NCI-H1092 (cell line): ENCODE measurements around the gene LSM2.

Experiments used
- DNase-seq: peaks from one replicate; lab custom pipeline; 2025; lab: John Stamatoyannopoulos, UW

LSM2 gene

DNA sequence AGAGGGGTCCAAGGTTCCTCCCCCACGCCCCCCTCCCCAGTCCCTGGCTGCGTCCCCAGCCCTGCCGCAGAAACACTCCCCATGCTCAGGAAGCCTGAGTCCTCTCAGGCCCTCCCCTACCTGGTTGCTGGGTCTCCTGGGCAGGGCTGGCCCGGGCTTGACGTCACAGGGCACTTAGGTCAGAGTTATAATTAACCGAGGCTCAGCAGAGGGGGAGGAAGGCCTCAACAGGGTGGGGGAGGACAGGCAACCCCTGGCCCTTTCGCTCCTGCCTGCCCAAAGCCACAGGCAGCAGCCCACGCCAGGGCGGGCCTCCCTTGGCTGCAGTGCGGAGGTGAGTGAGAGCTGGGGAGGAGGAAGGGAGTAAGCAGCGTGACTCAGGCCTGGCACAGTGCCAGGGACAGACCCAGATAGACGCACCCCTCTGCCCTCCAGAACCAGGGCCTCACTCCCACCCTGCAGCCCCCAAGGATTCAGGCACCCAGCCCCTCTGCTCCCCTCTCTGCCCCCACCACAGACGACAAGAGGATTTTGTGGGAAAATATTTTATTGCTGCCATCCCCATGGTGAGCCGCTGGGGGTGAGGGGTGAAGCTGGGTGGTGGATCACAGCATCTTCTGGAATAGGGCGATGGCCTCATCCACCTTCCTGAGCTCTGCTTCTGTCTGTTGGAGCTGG, 29.6 kb downstream of the LSM2 start, which contains the start of gene VWA7:
Gene VWA7 (minus strand): TSS at position 340 of the 678 bp plus-strand sequence. CDS start 549 bp downstream, outside the sequence.
- peak; percentile 9 for DNase-seq

DNA sequence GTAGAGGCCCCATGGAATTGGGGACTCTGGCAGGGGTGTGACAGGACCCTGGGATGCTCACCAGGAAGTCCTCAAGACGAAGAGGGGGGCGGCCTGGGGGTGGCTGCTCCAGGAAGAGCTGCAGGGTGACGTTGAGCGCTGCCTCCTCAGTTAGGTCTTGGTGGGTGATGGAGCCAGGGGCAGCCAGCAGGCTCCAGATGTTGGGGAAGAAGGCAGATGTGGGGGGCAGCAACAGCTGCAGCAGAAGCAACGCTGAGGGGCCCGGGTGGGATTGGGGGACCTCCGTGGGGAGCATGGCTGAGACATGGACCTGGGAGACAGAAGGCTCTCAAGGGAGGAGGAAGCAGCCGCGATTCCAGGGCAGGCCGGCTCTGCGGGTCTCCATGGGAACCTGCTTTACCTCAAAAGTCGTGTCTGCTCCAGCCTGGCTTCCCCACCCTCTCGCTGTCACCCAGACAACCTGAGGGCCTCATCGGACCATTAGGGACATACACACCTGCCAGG, 30.2 kb downstream of the LSM2 start:
- no peak for DNase-seq

DNA sequence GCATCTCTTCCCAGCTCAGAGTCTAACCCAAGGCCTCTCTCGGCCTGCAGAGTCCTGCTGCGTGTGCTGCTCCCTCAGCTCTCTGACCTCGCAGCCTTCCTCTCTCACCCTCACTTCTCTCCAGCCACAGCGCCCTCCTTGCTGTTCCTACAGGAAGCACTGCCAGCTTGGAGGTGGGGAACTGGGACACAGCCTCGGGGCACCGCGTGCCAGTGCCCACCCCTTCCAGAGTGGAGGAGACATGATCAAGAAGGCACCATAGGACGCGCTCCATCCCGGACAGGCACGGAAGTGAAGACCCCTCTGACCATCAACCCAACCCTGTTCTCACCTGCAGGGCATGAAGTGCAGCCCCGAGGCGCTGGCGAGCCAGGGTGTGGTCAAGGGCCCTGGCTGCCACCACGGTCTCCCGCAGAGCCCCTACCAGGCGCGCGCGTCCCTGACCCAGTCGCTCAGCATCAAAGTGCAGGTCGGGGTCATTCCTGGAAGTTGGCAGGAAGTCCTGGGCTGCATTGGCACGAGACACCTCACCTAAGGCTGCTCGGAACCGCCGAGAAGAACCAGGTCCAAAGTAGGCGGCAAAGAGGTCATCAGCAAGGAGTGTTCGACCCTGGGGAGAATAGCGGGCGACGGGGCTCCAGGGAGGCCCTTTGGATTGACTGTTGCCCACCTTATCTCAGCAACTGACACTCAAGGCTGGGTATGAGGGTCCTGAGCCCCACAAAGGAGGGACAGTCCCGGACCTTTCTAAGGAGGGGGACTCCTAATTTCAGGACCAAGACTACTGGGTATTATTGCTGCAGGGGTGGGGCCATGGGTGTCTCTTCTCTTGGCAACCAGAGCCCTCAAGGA, 30.9 kb downstream of the LSM2 start:
- DNase-seq, result no peak

DNA sequence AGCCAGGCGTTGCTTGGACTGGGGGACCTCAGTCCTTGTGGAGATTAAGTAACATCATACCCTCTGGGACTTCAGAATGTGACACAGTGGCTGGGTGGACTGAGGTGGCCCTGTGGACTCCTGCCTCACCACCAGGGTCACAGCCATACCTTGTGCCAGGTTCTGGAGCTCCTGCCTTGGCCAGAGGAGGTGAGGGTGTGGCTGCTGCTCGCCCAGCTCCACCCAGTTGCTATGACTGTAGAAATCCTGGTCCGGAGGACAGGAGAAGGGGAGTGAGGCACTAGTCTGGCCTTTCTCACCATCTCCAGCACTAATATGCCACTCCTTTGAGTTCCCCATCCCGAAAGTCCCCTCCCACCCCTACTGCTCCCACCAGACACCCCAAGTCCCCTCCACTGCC, 31.6 kb downstream of the LSM2 start:
- no peak for DNase-seq

DNA sequence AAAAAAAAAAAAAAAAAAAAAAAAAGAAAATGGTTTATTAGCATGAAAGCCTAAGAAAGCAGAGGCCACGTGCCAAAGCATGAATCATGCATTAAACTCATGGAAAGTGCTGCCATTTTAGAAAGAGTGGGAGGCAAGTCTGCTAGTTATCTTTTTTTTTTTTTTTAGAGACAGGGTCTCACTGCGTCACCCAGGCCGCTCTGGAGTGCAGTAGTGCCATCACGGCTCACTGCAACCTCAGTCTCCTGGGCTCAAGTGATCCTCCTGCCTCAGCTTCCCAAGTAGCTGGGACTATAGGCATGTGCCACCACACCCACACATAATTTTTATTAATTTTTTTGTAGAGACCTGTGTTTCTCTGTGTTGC, 34.8 kb downstream of the LSM2 start:
- no peak for DNase-seq

DNA sequence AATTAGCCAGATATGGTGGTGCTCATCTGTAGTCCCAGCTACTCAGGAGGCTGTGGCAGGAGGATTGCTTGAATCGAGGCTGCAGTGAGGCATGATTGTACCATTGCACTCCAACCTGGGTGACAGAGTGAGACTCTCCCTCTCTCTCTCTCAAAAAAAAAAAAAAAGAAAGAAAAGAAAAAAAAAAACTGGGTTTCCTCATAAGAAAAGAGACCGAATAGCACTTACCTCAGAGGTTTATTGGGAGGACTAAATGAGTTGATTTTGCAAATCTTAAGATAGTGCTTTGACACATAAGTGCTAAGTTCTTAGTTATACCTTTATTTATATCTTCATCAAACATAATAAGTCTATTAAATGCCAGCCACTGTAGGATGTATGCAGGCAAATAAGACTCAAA, 35.9 kb downstream of the LSM2 start:
- DNase-seq, result no peak

DNA sequence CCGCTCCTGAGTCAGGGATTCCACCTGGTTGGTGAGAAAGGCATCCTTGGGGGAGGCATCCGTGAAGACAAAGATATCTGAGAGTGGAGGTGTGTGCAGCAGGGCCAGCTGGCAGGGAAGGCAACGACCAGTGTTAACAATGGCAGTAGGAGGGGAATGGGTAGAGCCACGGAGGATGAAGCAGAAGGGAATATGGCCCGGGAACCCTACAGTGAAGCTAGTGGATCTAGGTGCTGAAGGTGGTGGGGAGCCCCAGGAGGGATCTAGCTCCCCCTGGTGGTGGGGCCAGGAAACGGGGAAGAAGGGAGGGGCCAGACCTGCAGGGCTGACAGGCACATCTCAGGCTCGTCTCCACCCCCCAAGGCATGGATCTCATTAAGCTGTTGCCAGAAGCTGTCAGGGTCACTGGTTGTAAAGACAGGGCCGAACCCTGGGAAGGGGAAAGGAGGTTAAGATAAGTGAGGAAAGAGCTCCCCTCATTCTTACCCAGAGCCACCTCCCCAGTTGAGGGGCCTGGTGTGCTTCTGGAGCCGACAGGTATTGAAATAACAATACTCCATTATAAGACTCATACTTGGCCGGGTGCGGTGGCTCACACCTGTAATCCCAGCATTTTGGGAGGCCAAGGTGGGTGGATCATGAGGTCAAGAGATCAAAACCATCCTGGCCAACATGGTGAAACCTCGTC, 36.9 kb downstream of the LSM2 start:
- no peak for DNase-seq

DNA sequence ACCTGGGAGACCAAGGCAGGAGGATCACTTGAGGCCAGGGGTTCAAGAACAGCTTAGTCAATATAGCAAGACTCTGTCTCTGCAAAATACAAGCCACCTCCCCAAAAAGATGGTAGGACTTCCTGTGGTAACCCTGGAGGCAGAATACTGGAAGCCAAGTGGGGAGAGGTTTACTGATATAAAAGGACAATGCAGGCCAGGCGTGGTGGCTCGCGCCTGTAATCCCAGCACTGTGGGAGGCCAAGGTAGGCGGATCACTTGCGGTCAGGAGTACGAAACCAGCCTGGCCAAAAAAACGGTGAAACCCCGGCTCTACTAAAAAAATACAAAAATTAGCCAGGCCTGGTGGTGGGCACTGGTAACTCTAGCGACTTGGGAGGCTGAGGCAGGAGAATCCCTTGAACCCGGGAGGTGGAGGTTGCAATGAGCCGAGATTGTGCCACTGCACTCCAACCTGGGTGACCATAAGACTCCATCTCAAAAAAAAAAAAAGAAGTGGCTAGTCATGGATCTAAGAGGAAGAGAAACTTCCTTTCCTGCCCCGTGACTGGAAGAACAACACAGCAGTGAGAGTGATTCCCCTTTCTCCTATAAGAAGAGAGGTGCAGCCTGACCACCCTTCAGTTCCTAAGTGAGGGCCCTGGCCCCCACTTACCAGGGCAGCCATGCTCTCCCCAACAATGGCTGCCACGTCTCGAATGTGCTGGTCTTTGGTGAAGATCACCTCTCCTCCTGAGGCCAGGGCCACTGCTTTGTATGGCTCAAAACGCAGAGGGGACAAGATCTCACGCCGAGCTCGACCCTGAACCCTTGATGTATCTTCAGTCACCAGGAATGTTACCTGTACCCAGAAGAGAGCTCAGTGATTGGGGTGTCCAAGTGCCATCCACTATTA, 38.2 kb downstream of the LSM2 start:
- no peak for DNase-seq

DNA sequence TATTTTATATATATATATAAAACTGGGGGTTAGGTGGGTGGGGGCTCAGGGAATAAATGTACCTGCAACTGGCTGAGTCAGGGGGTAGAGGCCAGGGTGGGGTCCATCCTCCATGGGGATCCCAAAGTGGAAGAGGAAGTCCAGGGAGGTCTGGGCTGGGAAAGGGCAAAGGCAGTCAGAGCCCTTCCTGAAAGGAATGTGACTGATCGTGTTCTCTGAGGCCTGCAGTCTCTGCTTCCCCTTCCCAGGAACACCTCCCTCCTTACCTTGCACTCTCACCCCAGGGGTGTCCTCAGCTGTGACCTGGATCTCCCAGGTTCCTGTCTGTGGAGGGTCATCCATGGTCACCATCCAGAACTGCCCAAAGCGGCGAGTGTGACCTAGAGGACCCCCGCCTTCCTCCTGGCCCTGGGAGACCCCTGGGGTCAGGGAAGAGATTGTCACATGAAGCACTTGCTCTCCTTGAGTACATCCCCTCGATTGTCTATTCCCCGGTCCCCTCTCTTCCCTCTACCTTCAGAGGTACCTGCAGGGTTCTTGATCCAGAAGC, 39.6 kb downstream of the LSM2 start:
- DNase-seq, result no peak

DNA sequence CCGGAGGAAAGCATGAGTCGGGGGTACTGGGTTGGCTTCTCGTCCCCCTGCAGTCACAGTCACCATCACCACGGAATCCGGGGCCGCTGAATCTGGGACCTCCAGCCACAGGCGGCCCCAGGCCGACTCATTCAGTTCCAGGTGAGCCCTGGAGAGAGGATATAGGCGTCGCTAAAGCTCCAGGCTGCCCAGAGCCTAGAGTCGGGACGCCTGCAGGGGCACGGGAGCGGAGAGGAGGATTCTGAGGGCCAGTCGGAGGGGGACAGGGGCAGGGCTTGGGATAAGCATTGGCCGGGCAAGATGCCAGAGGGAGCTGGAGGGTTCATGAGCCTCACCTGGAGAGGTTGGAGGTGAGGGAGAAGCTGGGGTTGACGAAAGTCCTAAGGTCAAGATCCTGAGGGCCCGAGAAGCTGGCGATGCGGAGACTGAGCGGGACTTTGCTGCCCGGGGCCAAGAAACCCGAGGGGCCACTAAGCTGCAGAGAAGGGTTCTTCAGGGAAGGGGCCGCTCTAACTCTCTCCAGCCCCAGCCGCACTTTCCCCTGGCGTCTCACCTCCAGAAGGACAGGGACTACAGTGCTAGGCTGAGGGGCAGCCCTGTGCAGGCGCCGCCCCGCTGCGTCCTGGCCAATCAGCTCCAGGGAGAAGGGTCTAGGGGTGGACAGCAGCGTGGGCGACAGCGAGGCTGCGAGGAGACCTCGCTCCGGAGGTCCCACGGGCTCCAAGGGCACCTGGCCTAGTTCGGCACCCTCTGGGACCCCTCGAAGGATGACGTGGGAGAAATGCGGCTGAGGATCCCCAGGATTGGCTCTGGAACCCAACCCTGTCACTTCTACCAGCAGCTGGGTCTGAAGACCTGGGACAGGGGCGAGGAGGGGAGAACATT, 40.6 kb downstream of the LSM2 start:
- DNase-seq, result no peak

DNA sequence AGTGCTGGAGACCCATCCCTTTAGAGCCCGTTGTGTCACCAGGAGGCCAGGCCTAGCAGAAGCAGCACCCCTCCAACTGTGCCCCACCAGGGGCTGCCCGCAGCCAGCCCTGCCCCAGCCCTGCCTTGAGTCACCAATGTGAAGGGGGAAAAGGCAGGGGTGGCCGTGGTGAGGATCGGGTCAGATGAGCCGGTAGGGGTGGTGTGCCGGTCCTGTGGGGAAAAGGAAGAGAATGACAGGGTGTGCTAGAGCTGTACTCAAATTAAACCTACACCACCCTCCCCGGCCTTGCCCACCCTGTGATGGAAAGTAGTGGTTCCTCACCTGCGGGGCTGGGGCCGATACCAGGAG, 41.2 kb downstream of the LSM2 start:
- no peak for DNase-seq

DNA sequence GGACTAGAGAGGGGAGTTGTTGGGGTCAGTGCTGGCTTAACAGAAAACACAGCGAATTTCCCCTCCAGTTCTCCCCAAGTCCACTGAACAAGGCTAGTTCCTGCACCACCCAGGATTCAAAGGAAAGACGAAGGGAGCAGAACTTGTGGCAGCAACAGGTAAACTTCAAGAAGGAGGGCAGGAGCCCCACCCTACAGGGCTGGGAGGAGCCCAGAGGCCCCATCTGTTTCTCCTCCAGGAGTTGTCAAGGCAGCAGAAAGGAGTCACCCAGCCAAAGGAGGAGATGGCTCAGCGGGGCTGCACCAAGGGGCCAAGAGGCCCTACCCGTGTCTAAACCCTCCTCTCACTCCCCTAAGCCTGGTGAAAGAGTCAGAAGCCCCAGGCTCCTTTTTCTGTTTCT, 42.6 kb downstream of the LSM2 start:
- DNase-seq, result no peak

DNA sequence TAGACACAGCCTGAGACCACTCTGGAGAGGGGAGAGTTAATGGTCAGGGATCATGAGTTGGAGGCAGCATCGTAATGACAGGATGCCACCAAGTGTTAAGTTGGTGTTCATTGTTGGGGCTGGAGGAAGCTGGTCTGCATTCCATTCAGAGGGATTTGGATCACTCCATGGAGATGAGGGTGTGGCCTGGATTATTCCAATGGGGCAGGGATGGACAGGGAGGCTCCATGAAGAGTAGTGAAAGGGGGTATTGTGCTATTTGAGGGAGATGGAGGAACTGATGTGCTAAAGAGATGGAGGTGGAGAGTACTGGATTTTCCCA, 43.2 kb downstream of the LSM2 start:
- DNase-seq, result no peak

DNA sequence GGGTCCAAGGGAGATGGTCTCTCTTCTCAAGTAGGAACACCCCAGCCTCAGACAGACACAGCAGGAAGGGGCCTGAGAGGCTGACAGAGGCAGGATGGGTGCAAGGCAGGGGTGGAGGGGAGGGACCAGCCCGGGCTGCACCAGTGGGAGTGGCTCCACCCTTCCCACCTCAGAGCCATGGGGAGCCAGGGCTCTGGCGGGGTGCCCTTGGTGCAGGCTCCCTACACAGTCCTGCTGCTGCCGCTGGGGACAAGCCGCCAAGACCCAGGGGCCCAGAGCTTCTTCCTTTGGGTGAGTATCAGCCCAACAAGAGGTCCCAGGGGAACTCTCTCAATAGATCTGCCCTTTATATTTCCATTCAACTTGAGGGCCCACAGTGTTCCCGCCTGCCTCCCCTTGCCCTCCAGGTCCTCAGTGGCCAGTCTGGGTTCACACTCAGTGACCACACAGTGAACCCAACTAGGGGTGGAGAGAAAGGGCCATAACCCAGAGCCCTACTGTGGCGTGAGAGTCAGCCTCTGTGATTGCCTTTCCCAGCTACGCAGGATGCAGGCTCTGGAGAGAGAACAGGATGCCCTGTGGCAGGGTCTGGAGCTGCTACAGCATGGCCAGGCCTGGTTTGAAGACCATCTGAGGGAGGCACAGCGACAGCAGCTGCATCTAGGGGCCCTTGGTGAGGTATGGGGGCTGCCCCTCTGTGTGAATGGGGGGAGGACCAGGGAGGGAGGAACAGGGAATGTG, 43.7 kb downstream of the LSM2 start:
- DNase-seq, result no peak

DNA sequence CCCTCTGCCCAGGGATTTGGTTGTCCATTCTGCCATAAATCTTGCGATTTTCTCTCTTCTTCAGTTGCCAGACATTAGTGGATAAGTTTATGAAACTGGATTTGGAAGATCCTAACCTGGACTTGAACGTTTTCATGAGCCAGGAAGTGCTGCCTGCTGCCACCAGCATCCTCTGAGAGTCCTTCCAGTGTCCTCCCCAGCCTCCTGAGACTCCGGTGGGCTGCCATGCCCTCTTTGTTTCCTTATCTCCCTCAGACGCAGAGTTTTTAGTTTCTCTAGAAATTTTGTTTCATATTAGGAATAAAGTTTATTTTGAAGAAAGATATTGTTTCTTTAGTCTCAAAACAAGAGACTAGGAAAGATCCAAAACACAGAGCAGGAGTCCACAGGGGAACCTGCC, 44.4 kb downstream of the LSM2 start, which contains the start of gene SAPCD1:
Gene SAPCD1 (plus strand): TSS at position 301 of the 400 bp plus-strand sequence. CDS start 399 bp downstream, outside the sequence.
- no peak for DNase-seq

DNA sequence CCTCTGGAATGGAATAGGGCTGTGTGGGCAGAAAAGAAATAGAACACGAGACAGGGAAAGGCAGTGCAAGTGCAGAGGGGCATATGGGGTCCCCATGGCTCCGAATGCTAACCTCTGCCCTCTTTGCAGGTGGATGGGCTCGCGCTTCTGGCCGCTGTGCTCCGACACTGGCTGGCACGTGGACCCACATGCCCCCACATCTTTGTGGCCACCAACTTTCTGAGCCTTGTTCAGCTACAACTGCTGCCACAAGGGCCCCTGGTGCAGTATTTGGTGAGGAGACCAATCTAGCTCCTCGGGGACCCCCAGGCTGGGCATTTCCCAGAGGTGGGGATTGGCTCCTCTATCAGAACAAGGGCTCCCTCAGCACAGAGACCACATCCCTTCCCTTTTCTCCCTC, 45.4 kb downstream of the LSM2 start:
- no peak for DNase-seq

DNA sequence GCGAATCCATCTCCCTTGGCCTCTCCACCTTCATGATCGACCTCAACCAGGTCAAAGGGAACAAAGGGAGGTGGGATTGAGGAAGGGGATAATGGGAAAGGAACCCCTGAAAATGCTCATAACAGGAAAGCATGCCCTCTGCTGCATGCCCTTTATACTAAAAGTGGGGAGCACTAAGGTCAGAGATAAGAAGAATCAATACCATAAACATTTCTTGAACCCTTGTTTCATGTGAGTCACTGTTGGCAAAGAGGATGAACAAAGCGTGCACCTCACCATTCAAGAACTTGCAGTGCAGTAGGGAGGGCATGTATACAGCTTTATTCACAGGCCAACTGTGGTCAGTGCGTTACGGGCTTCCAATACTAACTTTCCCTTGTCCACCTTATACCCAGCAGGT, 46.0 kb downstream of the LSM2 start:
- DNase-seq, result no peak

DNA sequence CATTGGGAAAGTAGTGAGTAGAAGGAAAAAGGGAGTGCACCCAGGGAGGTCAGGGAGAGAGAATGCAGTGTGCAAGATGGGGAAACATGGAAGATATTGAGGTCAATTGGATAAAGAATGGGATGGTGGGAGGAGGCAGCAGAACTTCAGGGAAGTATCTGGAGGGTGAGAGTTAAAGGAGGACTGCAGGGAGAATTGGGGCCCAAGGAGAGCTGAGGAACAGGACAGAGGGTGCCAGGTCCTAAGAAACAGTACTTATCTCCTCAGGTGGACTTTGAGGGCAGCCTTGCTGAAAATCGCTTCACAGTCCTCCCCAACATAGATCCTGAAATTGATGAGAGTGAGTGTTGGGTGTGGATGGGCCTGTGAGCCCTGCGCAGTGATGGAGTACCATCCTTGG, 48.5 kb downstream of the LSM2 start:
- no peak for DNase-seq

DNA sequence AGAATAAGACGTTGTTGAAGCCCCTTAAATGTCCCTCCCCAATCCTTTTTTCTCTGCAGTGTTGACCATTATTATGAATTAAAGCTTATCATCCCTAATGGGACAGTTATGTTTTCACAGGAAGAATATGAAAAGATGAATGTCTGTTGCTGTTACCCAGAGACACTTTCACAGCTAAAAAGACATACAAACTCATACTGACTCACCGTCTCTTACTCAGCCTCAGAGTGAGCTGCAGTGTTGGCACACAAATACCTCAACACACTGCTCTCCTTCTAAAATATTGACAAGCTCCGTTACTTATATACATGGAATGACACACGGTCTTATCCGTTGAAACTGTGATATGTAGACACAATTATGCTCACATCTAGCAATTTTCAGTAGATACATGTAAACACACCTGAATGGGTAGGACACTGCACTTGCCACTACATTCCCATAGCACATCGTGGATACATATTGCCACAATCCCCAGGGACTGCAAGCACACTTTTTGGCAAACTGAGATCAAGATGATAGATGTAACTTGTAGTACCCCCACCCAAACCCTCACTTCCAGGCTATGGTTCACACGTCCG, 53.9 kb downstream of the LSM2 start:
- DNase-seq, result no peak
